Superior temporal gyrus (tissue), 1 donor: ENCODE measurements around the gene MOG.

Experiments used
- DNase-seq: peaks from one replicate; pipeline ENCODE4 v3.0.0-alpha.2; 2016; ENCODE audit errors: extremely low spot score

The MOG gene

DNA sequence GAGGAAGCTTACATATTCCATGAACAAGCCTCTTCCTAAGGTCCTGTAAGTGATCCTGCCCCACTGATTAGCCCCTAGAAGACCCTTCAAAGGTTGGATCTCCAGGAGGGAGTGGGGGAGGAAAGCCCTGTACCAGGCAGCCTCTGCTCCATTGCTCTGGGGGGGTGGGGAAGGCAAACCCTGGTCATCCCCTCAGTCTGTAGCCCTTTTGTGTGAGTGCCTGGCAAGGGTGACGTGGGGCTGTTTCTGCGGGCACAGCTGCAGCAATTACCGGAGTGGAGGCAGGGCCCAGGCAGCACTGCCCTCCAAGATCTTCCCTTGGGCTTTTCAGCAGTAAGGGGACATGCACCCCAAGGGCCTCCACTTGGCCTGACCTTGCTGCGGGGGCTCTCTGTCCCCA lies at the start of gene MOG:
Gene MOG (plus strand): TSS at position 295 of the 400 bp plus-strand sequence. CDS start 118 bp downstream, outside the sequence.
- DNase-seq, result peak; percentile 90

DNA sequence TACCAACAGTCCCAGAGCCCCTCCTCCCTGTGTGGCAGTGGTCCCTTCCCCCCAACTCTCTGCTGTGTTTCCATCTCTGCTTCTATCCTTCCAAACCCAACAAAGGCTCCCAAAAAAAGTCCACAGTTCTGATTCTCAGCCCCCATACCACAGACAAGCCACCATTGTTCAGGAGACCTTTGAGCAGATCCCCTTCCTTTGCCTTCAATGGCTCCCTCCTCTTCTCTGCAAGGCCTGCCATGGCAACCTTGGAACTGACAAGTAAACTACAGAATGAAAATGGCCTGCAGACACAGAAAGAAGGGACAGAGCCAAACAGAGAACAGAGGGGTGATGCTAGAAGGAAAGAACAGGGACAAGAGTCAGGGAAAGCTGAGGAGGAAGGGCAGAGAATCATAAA lies 48.8 kb upstream of the MOG start:
- no peak for DNase-seq

DNA sequence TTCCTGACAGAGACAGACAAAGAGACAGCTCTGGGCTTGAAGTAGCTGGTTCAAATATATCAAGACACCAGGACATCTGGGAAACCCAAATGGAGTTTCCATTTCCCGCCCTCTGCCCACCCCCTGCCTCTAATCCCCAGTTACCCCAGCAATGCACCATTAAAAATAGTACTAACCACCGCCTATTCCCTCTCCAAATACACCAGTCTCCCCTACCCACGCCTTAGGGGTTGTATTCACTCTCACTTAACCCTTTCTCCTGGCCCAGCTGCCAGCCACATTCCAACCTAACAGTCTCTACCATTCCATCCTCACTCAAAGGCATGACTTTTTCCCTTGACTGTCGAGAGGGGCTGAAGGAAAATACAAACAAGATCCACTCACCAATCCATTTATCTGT lies 46.4 kb upstream of the MOG start:
- DNase-seq, result no peak

DNA sequence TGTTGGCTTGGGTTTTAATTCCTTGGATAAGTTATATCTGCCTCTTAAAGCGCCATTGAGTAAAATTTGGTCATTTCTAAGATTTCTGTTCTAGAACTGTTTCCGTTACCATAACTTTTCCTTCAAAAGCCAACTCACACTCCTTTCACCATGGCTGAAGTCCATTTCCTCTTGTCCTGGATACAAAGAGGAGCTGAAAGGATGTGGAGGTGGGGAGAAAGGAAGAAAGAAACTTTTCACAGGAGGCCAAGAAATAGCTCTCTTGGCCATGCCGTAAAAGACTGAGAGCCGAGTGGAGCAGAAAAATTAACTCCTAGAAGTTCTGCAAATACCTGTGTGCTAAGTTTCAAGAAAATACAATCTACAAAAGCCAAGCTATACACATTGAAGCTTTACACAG lies 45.5 kb upstream of the MOG start:
- DNase-seq, result no peak

DNA sequence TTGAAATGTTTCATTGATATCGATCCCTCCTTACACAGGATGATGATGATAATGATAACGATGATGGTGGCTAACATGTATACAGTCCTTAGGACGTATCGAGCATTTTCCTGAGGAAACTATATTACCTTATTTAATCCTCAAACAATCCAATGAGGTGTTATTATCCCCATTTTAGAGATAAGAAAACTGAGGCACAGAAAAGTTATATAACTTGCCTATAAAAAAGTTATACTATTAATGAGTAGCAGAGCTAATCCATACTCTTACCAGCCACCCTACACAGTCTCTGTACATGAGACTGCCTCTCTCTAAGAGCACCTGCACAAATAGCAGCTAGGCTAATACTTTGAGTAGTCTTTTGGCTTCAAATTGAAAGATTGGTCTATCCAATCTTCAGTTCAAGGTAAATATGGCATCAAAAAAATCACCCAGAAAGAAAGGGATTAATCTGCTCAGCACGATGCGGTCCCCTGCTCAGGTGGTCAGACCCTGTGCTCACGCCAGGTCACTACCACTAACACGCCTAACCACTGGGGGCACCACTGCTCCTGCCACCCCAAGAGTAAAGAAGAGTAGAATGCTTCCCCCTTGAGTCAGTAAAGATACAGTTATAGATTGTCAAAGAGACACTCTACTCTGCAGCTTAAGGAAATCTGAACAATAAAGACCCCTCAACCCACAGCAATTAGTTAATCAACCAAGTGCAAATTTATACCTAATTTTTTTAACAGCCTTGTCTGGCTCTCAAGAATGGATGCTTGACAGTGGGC lies 38.9 kb upstream of the MOG start:
- DNase-seq, result no peak

DNA sequence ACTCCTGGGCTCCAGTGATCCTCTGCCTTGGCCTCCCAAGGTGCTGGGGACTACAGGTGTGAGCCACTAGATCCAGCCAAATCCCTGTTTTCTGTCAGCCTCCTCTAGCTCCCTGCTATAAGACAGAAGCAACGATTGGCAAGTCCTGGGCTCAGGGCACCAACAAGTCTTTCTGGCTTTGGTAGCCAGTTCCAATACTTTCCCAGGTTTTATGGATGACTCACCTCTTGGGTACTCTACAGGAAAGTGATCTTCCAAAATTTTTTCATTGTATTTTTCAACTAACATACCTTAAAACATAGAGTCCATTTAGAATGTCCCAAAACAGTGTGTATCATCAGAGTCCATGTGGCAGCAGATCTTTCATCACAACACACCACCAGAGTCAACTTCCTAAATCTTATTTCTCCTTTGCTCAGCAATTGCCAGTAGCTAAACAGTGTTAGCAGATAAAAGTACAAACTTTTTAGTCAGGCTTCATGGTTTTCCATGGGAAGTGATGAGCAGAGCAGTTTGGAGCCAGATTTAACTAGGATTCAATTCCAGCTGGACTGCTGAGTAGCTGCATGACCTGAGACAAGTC lies 37.2 kb upstream of the MOG start:
- peak; percentile 10 for DNase-seq

DNA sequence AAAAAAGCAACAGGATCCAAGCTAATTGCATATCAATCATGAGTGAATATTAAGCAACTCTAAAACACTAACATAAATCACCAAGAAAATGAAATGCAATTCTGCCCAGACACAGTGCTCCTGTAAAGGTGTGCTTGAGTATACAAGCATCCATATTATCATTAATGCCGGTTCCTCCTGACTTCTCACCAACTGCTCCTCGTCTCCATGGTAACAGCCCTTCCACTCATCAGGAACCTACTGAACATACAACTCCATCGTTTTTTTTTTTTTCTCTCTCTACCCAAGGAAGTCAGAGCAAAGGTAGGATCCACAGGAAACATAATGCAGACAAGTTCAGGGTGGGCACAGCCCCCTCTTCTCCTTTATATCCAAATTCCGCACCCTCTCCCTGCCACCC lies 36.3 kb upstream of the MOG start:
- no peak for DNase-seq

DNA sequence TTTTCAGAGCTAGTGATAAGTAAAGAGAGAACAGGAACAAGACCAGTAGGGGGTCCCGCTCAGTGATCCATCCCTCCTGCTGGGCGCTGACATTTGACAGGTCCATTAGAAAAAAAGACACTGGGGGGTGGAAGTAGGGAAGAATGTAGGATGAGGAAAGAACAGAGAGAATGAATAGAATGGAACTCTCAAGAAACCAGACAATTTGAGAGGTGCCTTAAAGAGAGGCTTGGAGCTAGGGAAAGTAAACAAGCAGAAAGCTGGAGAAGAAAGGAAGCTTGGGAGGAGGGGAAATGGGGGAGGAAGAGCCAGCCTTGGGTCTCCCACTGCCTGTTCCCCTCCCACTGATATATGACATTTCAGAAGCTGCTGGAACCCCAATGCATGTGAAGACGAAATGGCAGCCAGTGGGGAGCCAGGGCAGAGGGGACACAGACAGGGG lies 32.4 kb upstream of the MOG start:
- DNase-seq, result no peak

DNA sequence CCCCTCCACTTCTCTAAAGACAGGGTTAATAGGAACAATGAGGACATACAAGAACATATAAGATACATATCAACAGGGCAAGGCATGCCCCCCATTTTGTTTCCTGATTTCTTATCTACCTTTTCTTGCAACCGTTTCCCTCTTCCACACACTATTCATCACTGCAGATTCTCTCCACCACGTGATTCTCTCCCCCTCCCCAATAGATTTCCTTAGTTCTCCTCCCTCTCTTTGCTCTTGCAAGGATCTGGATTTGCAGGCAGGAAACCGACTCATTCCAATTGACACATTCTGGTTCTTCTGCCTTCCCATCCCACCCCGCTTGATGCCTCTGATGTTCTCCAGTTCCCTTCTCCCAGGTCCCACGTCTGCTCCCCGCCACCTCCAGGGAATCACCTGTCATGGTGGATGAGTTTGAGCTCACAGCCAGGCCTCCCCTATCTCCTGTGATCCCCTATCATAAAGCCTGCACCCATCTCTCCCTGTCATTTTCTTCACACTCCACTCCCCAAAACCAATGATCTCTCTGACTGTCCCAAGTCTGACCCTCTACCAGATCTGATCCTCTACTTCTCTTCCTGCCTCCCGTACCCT lies 31.5 kb upstream of the MOG start:
- no peak for DNase-seq

DNA sequence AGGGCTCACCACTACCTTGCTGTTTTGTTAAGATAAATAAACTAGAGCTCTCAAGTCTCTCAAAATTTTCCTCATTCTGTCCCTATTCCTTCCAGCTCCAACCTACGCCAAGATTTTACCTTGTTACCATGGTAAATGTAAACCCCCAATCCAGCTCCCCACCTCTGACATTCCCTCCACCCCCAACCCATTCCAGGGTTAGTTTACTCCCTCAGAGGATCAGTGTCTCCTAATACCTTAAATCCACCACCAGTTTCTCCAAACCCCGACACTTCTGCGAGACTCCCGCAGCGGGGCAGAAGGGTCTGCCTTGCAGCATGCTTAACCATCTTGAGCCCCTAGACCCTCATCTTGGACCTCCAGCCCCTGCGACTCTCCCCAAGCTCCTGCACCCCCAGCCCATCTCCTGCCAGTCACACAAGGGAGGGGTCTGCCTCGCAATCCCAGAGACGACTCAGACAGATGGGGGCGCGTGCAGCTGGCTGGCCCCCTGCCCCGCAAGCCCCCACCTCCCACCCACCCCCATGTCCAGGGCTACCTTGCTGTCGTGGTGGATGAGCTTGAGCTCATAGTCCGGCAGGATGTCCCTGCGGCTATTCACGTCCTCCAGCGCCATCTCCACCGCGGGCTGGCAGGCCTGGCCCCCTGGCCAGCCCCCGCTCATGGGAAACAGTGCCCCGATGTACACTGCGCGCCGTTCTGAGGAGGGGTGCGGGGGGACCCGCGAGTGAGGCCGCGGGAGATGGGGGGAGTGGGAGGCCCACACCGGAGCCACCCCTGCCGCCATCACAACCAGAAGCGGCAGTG lies 29.7 kb upstream of the MOG start:
- DNase-seq, result peak; percentile 17

DNA sequence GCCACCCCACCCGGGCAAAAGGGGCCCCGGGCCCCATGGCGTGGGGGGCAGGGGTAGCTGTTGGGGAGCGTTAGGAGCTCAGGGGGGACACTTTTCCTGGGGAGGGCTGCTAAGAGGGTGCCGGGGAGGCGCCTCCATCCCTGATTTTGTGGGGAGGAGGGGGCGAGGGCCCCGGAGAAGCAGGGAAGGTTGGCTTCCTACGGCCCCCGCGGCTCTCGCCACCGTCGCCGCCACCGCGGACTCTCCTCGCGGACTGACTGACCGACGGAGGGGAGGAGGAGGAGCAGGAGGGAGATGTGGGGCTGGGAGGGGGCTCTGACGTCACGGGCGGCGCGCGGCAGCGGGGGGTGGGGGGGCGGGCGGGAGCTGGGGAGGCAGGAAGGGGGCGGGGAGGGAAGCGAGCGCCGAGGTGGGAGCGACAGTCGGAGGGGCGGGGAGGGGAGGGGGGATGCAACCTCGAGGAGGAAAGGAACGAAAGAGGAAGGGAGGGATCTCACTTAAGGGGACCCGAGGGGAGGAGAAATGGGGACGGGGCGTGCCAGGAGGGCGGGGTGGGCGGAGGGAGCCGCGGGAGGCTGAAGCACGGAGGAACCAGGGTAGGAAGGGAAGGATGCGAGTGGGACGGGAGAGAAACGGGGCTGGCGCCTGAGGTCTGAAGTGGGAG lies 29.0 kb upstream of the MOG start:
- DNase-seq, result peak; percentile 42

DNA sequence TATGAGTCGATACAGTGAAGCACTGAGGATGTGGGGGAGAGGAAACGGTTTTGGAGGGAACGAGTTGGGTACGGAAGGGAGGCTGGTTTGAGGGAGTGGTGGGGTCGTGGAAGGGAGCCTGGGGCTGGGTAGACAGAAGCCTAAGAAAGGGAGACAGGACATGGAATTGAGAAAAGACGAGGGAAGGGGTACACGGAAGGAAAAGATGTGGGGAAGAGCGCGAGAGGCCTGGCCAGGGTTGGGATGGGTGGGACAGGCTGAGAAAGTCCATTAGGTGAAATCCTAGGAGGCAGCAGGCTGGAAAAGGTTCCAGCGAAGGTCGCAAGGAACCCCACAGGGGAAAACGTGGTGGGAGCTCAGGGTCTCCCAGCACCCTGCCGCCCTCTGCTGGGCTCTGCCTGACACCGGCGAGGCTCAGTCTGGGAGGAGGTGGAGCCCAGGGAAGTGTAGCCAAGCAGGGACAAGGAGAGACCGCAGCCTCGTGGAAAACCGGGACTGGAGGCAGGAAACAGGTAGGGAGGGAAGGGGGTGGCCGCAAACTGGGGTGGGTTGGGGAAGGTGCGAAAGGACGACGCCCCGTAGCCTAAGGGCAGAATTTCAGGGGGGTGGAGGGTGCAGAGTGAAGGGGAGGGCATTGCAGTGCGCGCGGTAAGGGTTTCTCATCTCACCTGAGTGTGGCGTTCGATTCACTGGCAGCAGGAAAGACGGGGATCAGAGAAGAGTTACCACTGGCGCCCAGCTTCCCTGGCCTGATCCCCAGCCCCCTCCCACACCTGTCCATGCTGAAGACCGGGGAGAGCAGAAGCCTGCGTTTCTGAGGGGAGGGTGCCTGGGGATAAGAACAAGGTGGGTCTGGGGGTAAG lies 28.2 kb upstream of the MOG start:
- DNase-seq, result peak; percentile 70

DNA sequence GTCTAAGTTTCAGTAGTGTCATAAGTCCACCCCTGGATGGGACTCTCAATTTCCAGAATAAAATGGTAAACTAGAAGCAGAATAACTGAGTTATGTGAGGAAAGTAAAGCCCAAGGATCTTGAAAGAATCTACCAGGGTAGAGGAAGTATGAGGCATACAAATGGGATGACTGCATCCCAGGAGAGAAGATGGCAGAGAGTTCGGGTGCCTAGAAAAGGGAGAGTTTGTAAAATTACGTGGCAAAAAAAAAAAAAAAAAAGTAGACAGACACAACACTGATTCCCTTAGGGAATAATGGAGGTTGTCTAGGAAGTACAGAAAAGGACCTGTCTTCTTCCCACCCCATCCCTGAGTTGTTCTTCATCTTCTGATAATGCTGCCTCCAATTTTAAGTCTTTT lies 27.3 kb upstream of the MOG start:
- peak; percentile 16 for DNase-seq

DNA sequence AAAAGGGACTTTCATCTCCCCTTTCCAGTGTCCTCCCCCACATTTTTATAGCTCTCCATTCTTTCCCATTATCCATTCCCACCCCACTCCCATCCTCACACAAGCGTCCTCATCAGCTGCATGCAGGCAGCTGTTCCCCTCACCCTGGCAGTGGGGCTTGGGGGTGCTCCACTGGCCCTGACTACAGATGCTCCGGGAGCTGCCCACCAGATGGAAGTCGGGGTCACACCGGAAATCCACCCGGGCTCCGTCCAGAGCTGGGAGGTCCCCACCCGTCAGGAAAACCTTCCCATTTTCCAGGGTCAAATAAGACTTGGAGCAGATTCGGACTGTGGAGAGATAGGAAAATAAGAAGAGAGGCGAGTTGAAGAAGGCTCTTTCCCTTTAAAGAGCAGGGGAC lies 26.6 kb upstream of the MOG start:
- DNase-seq, result no peak

DNA sequence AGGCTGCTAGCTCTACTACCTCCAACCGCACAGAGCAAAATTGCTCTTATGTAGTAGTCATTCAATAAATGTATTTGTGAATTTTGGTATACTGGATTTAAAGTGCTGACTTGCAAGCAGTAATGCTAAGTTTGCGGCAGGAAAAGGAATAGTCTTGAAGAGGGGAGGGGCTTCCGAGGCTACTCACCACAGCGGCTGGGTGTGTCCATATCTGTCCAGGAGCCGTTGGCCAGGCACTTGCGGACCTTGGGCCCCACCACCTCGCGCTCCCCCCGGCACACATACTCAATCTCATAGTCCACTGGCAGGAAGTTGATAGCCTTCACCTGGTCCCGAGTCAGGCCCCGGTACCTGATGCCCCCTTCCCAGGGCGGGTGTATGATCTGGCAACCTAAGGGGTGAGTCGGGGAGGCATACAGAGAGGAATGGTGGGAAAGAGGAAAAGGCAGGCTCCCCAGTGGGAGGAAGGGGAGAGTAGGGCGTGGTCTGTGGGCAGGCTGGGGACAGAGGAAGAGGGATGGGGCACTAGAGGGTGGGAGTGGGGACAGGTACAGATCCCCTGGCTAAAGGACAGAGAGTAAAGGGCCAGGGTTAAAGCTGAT lies 25.6 kb upstream of the MOG start:
- peak; percentile 12 for DNase-seq

DNA sequence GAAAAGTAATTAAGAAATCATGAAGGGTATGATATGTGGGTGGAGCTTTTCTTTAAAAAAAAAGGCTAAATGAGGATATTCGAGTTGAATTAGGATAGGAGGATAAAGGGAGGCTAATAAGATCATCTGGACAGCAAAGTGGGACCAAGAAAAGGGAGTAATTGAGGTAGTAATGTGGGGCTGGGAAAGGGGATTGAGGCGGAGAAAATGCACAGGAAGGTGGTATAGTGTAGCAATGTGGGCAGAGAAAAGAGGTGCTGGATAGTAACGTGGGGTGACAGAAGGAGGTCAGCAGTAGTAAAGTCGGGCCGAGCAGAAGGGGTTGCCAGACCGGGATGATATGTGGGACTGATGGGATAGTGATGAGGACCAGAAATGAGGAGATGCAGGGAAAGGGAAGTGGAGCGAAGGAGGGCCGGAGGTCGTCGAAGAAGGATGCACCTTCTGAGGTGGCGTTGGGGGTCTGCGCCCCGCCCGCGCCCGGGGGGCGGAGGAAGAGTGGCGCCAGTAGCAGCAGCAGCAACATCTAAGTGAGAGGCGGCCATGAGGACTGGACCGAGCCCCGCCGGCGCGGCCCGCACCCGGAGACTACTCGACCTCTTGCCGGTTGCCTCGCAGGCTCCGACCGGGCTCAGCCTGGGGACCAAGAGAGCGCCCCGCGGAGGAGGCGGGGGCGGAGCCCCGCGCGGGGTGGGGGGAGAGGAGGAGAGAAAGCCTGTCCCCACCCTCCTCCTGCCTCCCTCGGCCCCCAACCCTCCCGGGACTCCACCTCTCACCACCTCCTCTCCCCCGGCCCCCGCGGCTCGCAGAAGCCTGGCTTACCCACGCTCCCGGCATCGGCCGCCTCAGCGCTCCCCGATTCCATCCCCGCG lies 24.8 kb upstream of the MOG start:
- peak; percentile 10 for DNase-seq

DNA sequence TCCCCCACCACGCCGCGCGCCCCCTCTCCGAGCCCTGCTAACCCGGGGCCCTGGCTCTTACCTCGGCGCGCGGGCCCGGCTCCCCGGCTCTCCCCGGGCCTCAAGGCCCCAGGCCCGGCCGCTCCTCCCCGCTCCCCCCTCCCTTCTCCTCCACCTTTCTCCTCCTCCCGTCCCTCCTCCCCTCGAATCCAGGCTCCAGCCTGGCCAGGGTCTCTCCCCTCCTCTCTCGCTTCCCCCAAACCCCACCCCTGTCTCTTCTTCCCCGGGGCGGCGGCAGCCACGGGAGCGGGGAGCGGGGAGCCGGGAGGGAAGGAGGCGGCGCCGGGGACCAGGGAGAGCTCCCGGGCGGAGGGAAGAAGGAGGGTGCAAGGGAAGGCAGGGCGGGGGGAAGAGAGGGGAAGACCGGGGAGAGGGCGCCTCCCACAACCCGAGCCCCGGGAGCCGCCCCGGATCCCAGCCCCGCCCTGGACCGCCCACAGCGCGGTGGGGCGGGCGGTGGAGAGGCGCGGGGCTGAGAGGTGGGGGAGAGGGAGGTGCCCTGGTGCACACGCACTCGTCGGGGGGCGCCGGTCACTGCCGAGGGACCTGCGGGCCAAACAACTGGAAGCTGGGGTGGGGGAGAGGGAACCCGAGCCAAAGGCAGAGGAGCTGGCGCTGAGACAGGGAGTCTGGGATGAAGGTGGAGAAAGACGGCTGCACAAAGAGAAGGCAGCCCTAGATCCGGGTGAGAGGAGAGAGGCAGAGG lies 23.9 kb upstream of the MOG start, which contains the start of gene GABBR1:
Gene GABBR1 (minus strand): TSS at position 395 of the 745 bp plus-strand sequence. CDS start 798 bp downstream, outside the sequence.
- DNase-seq, result peak; percentile 66

DNA sequence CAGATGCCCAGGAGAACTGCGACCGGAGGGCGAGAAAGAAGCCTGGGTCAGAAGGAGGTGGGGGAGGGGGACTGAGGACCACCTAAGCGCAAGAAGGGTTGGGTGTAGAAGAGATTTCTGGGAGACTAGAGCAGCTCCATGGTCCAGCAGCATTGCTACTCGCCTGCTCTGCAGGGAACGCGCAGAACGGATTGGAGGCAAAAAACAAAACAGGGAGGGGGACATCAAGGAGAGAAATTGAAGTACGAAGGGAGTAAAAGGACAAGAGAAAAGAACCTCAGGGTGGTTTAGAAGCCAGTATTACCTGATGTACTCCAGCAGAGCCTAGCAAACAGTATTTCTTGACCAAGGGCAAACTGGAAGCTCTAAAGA lies 23.4 kb upstream of the MOG start:
- peak; percentile 62 for DNase-seq

DNA sequence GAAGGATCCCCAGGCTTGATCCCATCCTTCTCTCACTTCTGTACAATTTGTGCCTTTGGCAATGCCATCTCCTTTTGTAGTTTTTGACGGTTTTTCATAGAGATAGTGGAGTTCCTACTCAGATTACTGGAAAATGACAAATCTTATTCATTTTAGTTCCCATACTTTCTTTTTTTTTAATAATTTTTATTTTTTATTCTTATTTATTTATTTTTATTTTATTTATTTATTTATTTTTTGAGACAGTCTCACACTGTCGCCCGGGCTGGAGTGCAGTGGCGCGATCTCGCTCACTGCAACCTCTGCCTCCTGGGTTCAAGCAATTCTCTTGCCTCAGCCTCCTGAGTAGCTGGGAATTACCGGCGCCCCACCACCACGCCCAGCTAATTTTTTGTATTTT lies 19.6 kb upstream of the MOG start:
- no peak for DNase-seq
